ENCODE data around the gene SMG5. TPM values are rescaled to one million over a fixed set of nuclear protein-coding genes. Genes with fewer than 3 reads are reported as not detected.
"Not testable (repeated sequence)": the region's sequence is repeated elsewhere in the genome, so short reads cannot be mapped to it uniquely, and the experiment has no call there.

SMG5 gene, protein sequence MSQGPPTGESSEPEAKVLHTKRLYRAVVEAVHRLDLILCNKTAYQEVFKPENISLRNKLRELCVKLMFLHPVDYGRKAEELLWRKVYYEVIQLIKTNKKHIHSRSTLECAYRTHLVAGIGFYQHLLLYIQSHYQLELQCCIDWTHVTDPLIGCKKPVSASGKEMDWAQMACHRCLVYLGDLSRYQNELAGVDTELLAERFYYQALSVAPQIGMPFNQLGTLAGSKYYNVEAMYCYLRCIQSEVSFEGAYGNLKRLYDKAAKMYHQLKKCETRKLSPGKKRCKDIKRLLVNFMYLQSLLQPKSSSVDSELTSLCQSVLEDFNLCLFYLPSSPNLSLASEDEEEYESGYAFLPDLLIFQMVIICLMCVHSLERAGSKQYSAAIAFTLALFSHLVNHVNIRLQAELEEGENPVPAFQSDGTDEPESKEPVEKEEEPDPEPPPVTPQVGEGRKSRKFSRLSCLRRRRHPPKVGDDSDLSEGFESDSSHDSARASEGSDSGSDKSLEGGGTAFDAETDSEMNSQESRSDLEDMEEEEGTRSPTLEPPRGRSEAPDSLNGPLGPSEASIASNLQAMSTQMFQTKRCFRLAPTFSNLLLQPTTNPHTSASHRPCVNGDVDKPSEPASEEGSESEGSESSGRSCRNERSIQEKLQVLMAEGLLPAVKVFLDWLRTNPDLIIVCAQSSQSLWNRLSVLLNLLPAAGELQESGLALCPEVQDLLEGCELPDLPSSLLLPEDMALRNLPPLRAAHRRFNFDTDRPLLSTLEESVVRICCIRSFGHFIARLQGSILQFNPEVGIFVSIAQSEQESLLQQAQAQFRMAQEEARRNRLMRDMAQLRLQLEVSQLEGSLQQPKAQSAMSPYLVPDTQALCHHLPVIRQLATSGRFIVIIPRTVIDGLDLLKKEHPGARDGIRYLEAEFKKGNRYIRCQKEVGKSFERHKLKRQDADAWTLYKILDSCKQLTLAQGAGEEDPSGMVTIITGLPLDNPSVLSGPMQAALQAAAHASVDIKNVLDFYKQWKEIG
- 22.4 to 28.2 TPM (median 27.8 TPM) in 3 replicates for polyA plus RNA-seq
- 39.6 TPM for polyA plus RNA-seq (2011; ENCODE audit: low read depth)
- 19.9 and 23.2 TPM in 2 replicates for polyA plus RNA-seq (2011; cell fraction: cytosol; rRNA removed)
- 69.2 and 82.1 TPM in 2 replicates for polyA plus RNA-seq (2011; cell fraction: nucleus; rRNA removed)
- 38.2 and 45.5 TPM in 2 replicates for polyA plus RNA-seq (2012; ENCODE audit: low replicate concordance)
- polyA minus RNA-seq, result 29.0 to 62.0 TPM (median 29.1 TPM) in 3 replicates
- 32.6 TPM for polyA minus RNA-seq (2011; cell fraction: cytosol; rRNA and poly(A)+ RNA removed)
- polyA minus RNA-seq (2011; cell fraction: nucleus; rRNA and poly(A)+ RNA removed), result 23.3 and 35.4 TPM in 2 replicates

DNA sequence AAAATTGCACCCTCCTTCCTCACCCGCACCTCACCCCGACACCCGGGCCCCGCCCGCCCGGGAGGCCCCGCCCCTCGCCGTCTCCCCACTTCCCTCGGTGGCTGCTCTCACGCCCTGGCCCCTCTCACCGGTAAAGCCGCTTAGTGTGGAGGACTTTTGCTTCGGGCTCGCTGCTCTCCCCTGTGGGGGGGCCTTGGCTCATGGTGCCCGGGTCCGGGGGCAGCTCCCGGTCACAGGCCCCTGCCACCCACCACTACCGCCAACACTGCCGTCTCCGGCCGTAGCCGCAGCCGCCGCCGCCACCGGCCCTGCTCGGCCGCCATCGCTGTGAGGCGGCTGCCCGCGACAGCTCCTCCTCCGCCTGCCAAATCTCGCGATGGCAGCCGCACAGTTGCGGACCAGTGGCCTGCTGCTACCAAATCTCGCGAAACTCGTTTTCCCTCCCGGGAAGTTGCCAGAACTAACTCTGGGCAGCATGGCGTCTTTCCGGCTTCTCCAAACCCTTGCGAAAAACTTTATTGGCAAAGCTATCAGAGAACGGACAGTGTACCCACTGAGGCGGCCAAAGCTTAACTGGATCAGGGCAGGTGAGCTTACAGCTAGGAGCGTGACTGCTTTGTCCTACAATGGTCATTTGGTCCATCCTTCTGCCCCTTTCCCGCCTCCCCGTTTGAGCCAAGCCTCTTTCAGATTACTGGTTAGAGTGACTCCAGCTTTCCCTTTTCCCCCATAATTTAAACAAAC lies at the start of gene SMG5:
Gene SMG5, minus strand, starts transcription at position 347 of the 744 bp plus-strand sequence. Its CDS starts 145 bp downstream, at position 202.
- H2AFZ ChIP-seq (ENCODE audit: control insufficient read depth, low read length), result peak within 1 kb of the TSS; percentile 100
- peaks cover 33% of the 10 kb centered on the region for H3K4me1 ChIP-seq (ENCODE audit: control insufficient read depth, extremely low read depth, insufficient read depth, low read length)
- H3K36me3 ChIP-seq (ENCODE audit: control insufficient read depth in 2 of 2, extremely low read depth in 1 of 2, insufficient read depth in 2 of 2, low read length in 2 of 2), result peaks cover 12 to 15% of the 10 kb centered on the region in 2 experiments
- dilution Hi-C loops (cut with MboI; ENCODE audit: extremely low pct_ligation_motif_present, low sequenced_read_pairs), result no loop called here
- H3K9me1 ChIP-seq (ENCODE audit: control insufficient read depth, extremely low read depth, insufficient read depth, low read length), result no peaks in the 10 kb centered on the region
- H3K27ac ChIP-seq (ENCODE audit: control insufficient read depth, insufficient read depth, low read length), result peak within 1 kb of the TSS; percentile 80
- no peaks in the 10 kb centered on the region for H4K20me1 ChIP-seq (ENCODE audit: control insufficient read depth, extremely low read depth, insufficient read depth, low read length)
- H3K27me3 ChIP-seq (ENCODE audit: control insufficient read depth, extremely low read depth, insufficient read depth, low read length), result no peaks in the 10 kb centered on the region
- DNase-seq (ENCODE audit: low read depth, low spot score) (no peak), FAIRE-seq (peak; percentile 71)
- TF ChIP-seq, protein P1, sequence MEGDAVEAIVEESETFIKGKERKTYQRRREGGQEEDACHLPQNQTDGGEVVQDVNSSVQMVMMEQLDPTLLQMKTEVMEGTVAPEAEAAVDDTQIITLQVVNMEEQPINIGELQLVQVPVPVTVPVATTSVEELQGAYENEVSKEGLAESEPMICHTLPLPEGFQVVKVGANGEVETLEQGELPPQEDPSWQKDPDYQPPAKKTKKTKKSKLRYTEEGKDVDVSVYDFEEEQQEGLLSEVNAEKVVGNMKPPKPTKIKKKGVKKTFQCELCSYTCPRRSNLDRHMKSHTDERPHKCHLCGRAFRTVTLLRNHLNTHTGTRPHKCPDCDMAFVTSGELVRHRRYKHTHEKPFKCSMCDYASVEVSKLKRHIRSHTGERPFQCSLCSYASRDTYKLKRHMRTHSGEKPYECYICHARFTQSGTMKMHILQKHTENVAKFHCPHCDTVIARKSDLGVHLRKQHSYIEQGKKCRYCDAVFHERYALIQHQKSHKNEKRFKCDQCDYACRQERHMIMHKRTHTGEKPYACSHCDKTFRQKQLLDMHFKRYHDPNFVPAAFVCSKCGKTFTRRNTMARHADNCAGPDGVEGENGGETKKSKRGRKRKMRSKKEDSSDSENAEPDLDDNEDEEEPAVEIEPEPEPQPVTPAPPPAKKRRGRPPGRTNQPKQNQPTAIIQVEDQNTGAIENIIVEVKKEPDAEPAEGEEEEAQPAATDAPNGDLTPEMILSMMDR (optimal IDR thresholded peaks at IDR 0.05 in 1 of 3, IDR thresholded peaks at IDR 0.05 in 1 of 3, conservative IDR thresholded peaks at IDR 0.05 in 1 of 3; ENCODE audit: extremely low read depth in 1 of 3, insufficient read depth in 2 of 3, low read length in 3 of 3), result no peak
- no peak for TF ChIP-seq EZH2 (IDR thresholded peaks at IDR 0.05; ENCODE audit: low read length)
- H3K4me3 ChIP-seq (ENCODE audit: control insufficient read depth in 2 of 3, extremely low read depth in 1 of 3, insufficient read depth in 2 of 3, low read depth in 1 of 3, low read length in 3 of 3), result peak within 1 kb of the TSS; percentile 54 to 89 (median 85)
- no peaks in the 10 kb centered on the region for H3K9me3 ChIP-seq (ENCODE audit: control insufficient read depth, low read depth, low read length)
- peak within 1 kb of the TSS; percentile 92 for H3K9ac ChIP-seq (ENCODE audit: control insufficient read depth, extremely low read depth, insufficient read depth, low read length)
- peaks cover 59% of the 10 kb centered on the region for H3K79me2 ChIP-seq (ENCODE audit: control insufficient read depth, insufficient read depth, low read length)
- H3K4me2 ChIP-seq (ENCODE audit: control insufficient read depth, extremely low read depth, insufficient read depth, low read depth, low read length), result peak within 1 kb of the TSS; percentile 99

DNA sequence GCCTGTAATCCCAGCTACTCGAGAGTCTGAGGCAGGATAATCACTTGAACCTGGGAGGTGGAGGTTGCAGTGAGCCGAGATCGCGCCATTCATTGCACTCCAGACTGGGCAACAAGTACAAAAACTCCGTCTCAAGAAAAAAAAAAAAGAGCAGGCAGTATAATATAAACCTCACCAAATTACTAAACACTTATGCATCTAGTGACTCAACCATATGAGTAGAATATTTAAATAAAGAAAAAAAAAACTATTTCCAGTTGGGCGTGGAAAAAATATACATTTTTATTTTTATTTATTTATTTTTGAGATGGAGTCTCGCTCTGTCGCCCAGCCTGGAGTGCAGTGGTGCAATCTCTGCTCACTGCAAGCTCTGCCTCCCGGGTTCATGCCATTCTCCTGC lies 40.6 kb upstream of the SMG5 start:
- H3K79me2 ChIP-seq (ENCODE audit: control insufficient read depth, insufficient read depth, low read length), result peaks cover 15% of the 10 kb centered on the region
- H3K4me2 ChIP-seq (ENCODE audit: control insufficient read depth, extremely low read depth, insufficient read depth, low read depth, low read length); DNase-seq (ENCODE audit: low read depth, low spot score); FAIRE-seq; H3K9ac ChIP-seq (ENCODE audit: control insufficient read depth, extremely low read depth, insufficient read depth, low read length); H3K27me3 ChIP-seq (ENCODE audit: control insufficient read depth, extremely low read depth, insufficient read depth, low read length); H3K9me3 ChIP-seq (ENCODE audit: control insufficient read depth, low read depth, low read length); H3K4me1 ChIP-seq (ENCODE audit: control insufficient read depth, extremely low read depth, insufficient read depth, low read length); H3K4me3 ChIP-seq (ENCODE audit: control insufficient read depth in 2 of 3, extremely low read depth in 1 of 3, insufficient read depth in 2 of 3, low read depth in 1 of 3, low read length in 3 of 3); H4K20me1 ChIP-seq (ENCODE audit: control insufficient read depth, extremely low read depth, insufficient read depth, low read length); H3K9me1 ChIP-seq (ENCODE audit: control insufficient read depth, extremely low read depth, insufficient read depth, low read length); H2AFZ ChIP-seq (ENCODE audit: control insufficient read depth, low read length); dilution Hi-C loops (cut with MboI; ENCODE audit: extremely low pct_ligation_motif_present, low sequenced_read_pairs); H3K27ac ChIP-seq (ENCODE audit: control insufficient read depth, insufficient read depth, low read length): not testable (repeated sequence)
- peaks cover 28 to 37% of the 10 kb centered on the region in 2 experiments for H3K36me3 ChIP-seq (ENCODE audit: control insufficient read depth in 2 of 2, extremely low read depth in 1 of 2, insufficient read depth in 2 of 2, low read length in 2 of 2)
